ENCODE results near the gene CC2D1A. TPM values are rescaled to one million over a fixed set of nuclear protein-coding genes. Genes with fewer than 3 reads are reported as not detected.
A peak's percentile ranks its signal among the peaks of the same experiment; 100 is the strongest.

CC2D1A gene
- total and polyA plus RNA-seq, 2 experiments from 2014 or later = 23.1 to 39.7 TPM

GRCh38 chr19:13864046-13864666, 41.8 kb upstream of the CC2D1A start:
- H3K4me1 Mint-ChIP-seq = peaks cover 19% of the 10 kb centered on the region
- H3K27ac ChIP-seq (ENCODE audit: low read depth) = no peak overlapping the region
- H3K36me3 ChIP-seq (ENCODE audit: insufficient read depth) = no peaks in the 10 kb centered on the region
- H3K4me2 ChIP-seq = peak overlapping the region; percentile 72; the same call in 1 of the 2 replicates
- ATAC-seq = peak; percentile 7; the same call in 2 of the 3 replicates
- no peaks in the 10 kb centered on the region; the same call in 2 of the 3 replicates for H3K36me3 Mint-ChIP-seq (ENCODE audit: low read depth)
- peaks cover 10% of the 10 kb centered on the region for H3K4me1 ChIP-seq (ENCODE audit: insufficient read depth)
- H2AFZ ChIP-seq = no peak overlapping the region
- H3K27me3 Mint-ChIP-seq (ENCODE audit: insufficient read depth, low read depth, poor library complexity) = peaks cover 68% of the 10 kb centered on the region
- H3K79me2 ChIP-seq (replicated peaks; ENCODE audit: insufficient read depth) = no peaks in the 10 kb centered on the region
- no peak for DNase-seq (ENCODE audit: low spot score)
- H3K9me3 Mint-ChIP-seq = no peaks in the 10 kb centered on the region; the same call in 2 of the 3 replicates
- H3F3A ChIP-seq (replicated peaks; ENCODE audit: low read depth) = peaks cover 25% of the 10 kb centered on the region
- H4K20me1 ChIP-seq (replicated peaks; ENCODE audit: insufficient read depth) = no peaks in the 10 kb centered on the region
- no peaks in the 10 kb centered on the region for H3K9me2 ChIP-seq (ENCODE audit: insufficient read depth)
- H3K27ac Mint-ChIP-seq = no peak overlapping the region
- 0 out of 2 replicates have a peak overlapping the region, but pooled peaks have one; percentile 45 for H3K4me3 ChIP-seq
- peaks cover 65% of the 10 kb centered on the region for H3K27me3 ChIP-seq (ENCODE audit: insufficient read depth)
- H3K4me3 Mint-ChIP-seq = peak overlapping the region; percentile 67
- peak; percentile 16 for TF ChIP-seq EZH2 (IDR thresholded peaks at IDR 0.05; ENCODE audit: low read depth, unreplicated experiment)
- TF ChIP-seq ZNF462 (CRISPR knock-in tag; IDR thresholded peaks at IDR 0.05) = no peak
- no peak for TF ChIP-seq JUNB (IDR thresholded peaks at IDR 0.05; ENCODE audit: unreplicated experiment)
